Pancreas (tissue), 10 donors: ENCODE results near the gene POU6F2. TPM values are rescaled to one million over a fixed set of nuclear protein-coding genes. Genes with fewer than 3 reads are reported as not detected.
"Not testable (repeated sequence)": the region's sequence is repeated elsewhere in the genome, so short reads cannot be mapped to it uniquely, and the experiment has no call there.

Experiments used
- ATAC-seq, 4 donors: fragments of 200-7000 bp; cut with Tn5 transposase; one replicate each; pipeline versions ENCODE4 v1.8.0 to v1.9.1; 2020; ENCODE audit warnings: mild to moderate bottlenecking in 4 of 4, moderate library complexity in 4 of 4
- DNase-seq, 6 donors: peaks; one replicate each; pipeline ENCODE4 v3.0.0-alpha.2; 2020
- FAIRE-seq: peaks from 2 replicates; lab custom pipeline; 2012; peaks lifted over from hg19 to GRCh38; lab: Jason Lieb, UNC
- H3K27ac ChIP-seq, 4 donors: fragments of 200-600 bp; sonication (generic); 1 replicate in 3 of 4; 2 replicates in 1 of 4; pipeline versions ENCODE4 v1.5.0 to v1.8.0; 2020
- H3K27me3 ChIP-seq, 4 donors: fragments of 200-600 bp; one replicate each; pipeline ENCODE4 v1.8.0; 2021
- H3K36me3 ChIP-seq, 3 donors: fragments of 200-600 bp; sonication (generic) in 1 of 3; one replicate each; pipeline versions ENCODE4 v1.5.0 to v1.8.0; 2020 to 2021
- H3K4me1 ChIP-seq, 3 donors: fragments of 200-600 bp; one replicate each; pipeline ENCODE4 v1.8.0; 2021
- H3K4me3 ChIP-seq, 4 donors: fragments of 200-600 bp; sonication (generic) in 2 of 4; one replicate each; pipeline versions ENCODE4 v1.5.0 to v1.8.0; 2020 to 2021
- H3K9me3 ChIP-seq, 4 donors: fragments of 200-600 bp; one replicate each; pipeline ENCODE4 v1.8.0; 2021
- CTCF ChIP-seq, 4 donors: fragments of 200-600 bp; sonication (generic) in 3 of 4; IDR thresholded peaks; one replicate each; pipeline versions ENCODE4 v1.5.0 to v1.8.0; 2021; ENCODE audit warnings: antibody characterized with exemption in 4 of 4
- WGBS, 2 donors: extraction: QIAGEN DNeasy Blood & Tissue Kit; methylation state at CpG; one replicate each; pipeline ENCODE4 v1.1.7; 2013; 5-methylcytosine and 5-hydroxymethylcytosine counted together
- intact Hi-C, 3 donors: fragments of 100-400 bp; cut with DNase I; formaldehyde crosslinking; loops; one replicate each; pipeline versions ENCODE4 v1.11.1 to v1.14.2; 2022
- polyA plus RNA-seq, 2 donors: library from polyadenylated mRNA; stranded (reverse); fragments of 200-250 nt; gene quantifications; one replicate each; pipeline ENCODE4 v1.2.3, GENCODE V29; 2013
- total RNA-seq, 6 donors: library from RNA; stranded (reverse); fragmentation: NEBNext Ultra II Directional in 4 of 6; extraction: Animal tissue kit (Norgen Biotek cat#: 25700) in 4 of 6; gene quantifications; one replicate each; pipeline versions ENCODE4 v1.2.1 to v1.2.4, GENCODE V29; 2021 to 2023
- donor health status: healthy with polysubstance abuse.
- donor health status: DM: no; HTN: no; CAD: no; lungs with moderate emphysema.
- donor health status: DM: no; HTN: no; CAD: no.
- donor health status: control.
- donor health status: control.
- donor health status: Bipolar disorder and iron deficiency.
- donor health status: DM: yes; HTN: yes; CAD: no.
- donor health status: DM: no; HTN: no; CAD: no.
- donor health status: DM: no; HTN: no; CAD: no.
- donor health status: DM: yes; HTN: yes; CAD: no.

POU6F2 gene
- total and polyA plus RNA-seq, 8 donors = 1.3 to 4.2 (median 2.4) TPM

- H3K27me3 ChIP-seq = no peaks in the 10 kb centered on the region
- no peak overlapping the region for H3K4me3 ChIP-seq
- no peak for DNase-seq
- WGBS, 2 donors = 33 to 49% methylated on average over 1 of the region's 1 CpG
- intact Hi-C loops = no loop called here
- H3K36me3 ChIP-seq = no peaks in the 10 kb centered on the region
- FAIRE-seq = no peak
- H3K9me3 ChIP-seq = no peaks in the 10 kb centered on the region
- H3K4me1 ChIP-seq = no peaks in the 10 kb centered on the region
- no peak for TF ChIP-seq CTCF (IDR thresholded peaks at IDR 0.05)
- H3K27ac ChIP-seq = no peak overlapping the region
- ATAC-seq = no peak
These were observed 214.8 kb downstream of the POU6F2 start for GRCh38 chr7:39192476-39192875.

GRCh38 chr7:39194388-39194787 lies 216.7 kb downstream of the POU6F2 start:
- 80 to 94% methylated on average over 10 of the region's 10 CpGs for WGBS, 2 donors
- H3K4me1 ChIP-seq, FAIRE-seq, H3K4me3 ChIP-seq, ATAC-seq, DNase-seq, intact Hi-C loops, H3K27ac ChIP-seq, H3K36me3 ChIP-seq, H3K9me3 ChIP-seq, H3K27me3 ChIP-seq: not testable (repeated sequence)

GRCh38 chr7:39195967-39196366 lies 218.3 kb downstream of the POU6F2 start:
- intact Hi-C loops = no loop called here
- no peak overlapping the region for H3K4me3 ChIP-seq
- H3K36me3 ChIP-seq = no peaks in the 10 kb centered on the region
- ATAC-seq (no peak), FAIRE-seq (no peak), DNase-seq (no peak)
- H3K27ac ChIP-seq = no peak overlapping the region
- 67 to 73% methylated on average over 5 of the region's 5 CpGs for WGBS, 2 donors
- H3K9me3 ChIP-seq = no peaks in the 10 kb centered on the region
- TF ChIP-seq CTCF (IDR thresholded peaks at IDR 0.05) = no peak
- no peaks in the 10 kb centered on the region for H3K4me1 ChIP-seq
- no peaks in the 10 kb centered on the region for H3K27me3 ChIP-seq

- no peaks in the 10 kb centered on the region for H3K4me1 ChIP-seq
- no peak overlapping the region for H3K4me3 ChIP-seq
- DNase-seq (no peak), ATAC-seq (no peak), FAIRE-seq (no peak)
- no peak for TF ChIP-seq CTCF (IDR thresholded peaks at IDR 0.05)
- no peaks in the 10 kb centered on the region for H3K9me3 ChIP-seq
- intact Hi-C loops = no loop called here
- H3K27me3 ChIP-seq = no peaks in the 10 kb centered on the region
- no peak overlapping the region for H3K27ac ChIP-seq
- no peaks in the 10 kb centered on the region for H3K36me3 ChIP-seq
- WGBS, 2 donors = 79 to 80% methylated on average over 1 of the region's 1 CpG
These were observed 220.1 kb downstream of the POU6F2 start for GRCh38 chr7:39197831-39198230.

GRCh38 chr7:39198556-39198955 lies 220.8 kb downstream of the POU6F2 start:
- no peak for ATAC-seq
- WGBS, 2 donors = 56 to 65% methylated on average over 2 of the region's 2 CpGs

More at GRCh38 chr7:39198556-39198955, 220.8 kb downstream of the POU6F2 start:
- DNase-seq (no peak), FAIRE-seq (no peak)
- H3K4me1 ChIP-seq = no peaks in the 10 kb centered on the region
- no peak for TF ChIP-seq CTCF (IDR thresholded peaks at IDR 0.05)
- no peak overlapping the region for H3K4me3 ChIP-seq
- no peaks in the 10 kb centered on the region for H3K9me3 ChIP-seq
- no peaks in the 10 kb centered on the region for H3K27me3 ChIP-seq
- intact Hi-C loops = no loop called here
- no peaks in the 10 kb centered on the region for H3K36me3 ChIP-seq
- H3K27ac ChIP-seq = no peak overlapping the region
